KMS-11 (cell line): Measurements from ENCODE around the gene RPL3.
A peak's percentile ranks its signal among the peaks of the same experiment; 100 is the strongest.

ENCODE experiments used
- H2AFZ ChIP-seq: fragments of 200-600 bp; sonication (generic); 2 replicates; pipeline ENCODE4 v1.6.1; 2016; ENCODE audit warnings: antibody characterized with exemption, mixed run types, low read depth
- H3K27ac ChIP-seq: fragments of 200-600 bp; sonication (generic); 2 replicates; pipeline ENCODE4 v1.6.1; 2016; ENCODE audit warnings: mild to moderate bottlenecking, mixed run types
- H3K27me3 ChIP-seq: fragments of 200-600 bp; sonication (generic); 2 replicates; pipeline ENCODE4 v1.6.1; 2017; ENCODE audit warnings: mild to moderate bottlenecking, low read depth, mixed run types, moderate library complexity; ENCODE audit not compliant: insufficient read depth
- H3K36me3 ChIP-seq: fragments of 200-600 bp; sonication (generic); 2 replicates; pipeline ENCODE4 v1.6.1; 2017; ENCODE audit warnings: mild to moderate bottlenecking, mixed run types; ENCODE audit not compliant: insufficient read depth
- H3K4me1 ChIP-seq: fragments of 200-600 bp; sonication (generic); 2 replicates; pipeline ENCODE4 v1.6.1; 2016; ENCODE audit warnings: mild to moderate bottlenecking, low read depth, mixed run types; ENCODE audit not compliant: poor library complexity, severe bottlenecking
- H3K4me2 ChIP-seq: fragments of 200-600 bp; sonication (generic); 2 replicates; pipeline ENCODE4 v1.7.0; 2016; ENCODE audit warnings: mild to moderate bottlenecking, mixed run types
- H3K4me3 ChIP-seq: fragments of 200-600 bp; sonication (generic); IDR thresholded peaks from 2 replicates; pipeline ENCODE4 v1.6.1; 2017; ENCODE audit warnings: low read depth, low read length, mixed read lengths; ENCODE audit not compliant: insufficient read depth
- H3K79me2 ChIP-seq: fragments of 200-600 bp; sonication (generic); 2 replicates; pipeline ENCODE4 v1.6.1; 2016; ENCODE audit warnings: low read depth, mixed run types; ENCODE audit not compliant: insufficient read depth
- H3K9ac ChIP-seq: fragments of 200-600 bp; sonication (generic); 2 replicates; pipeline ENCODE4 v1.6.1; 2016; ENCODE audit warnings: mild to moderate bottlenecking, mixed run types
- H4K20me1 ChIP-seq: fragments of 200-600 bp; sonication (generic); 2 replicates; pipeline ENCODE4 v1.6.1; 2016; ENCODE audit warnings: mild to moderate bottlenecking, mixed run types; ENCODE audit not compliant: insufficient read depth
- CTCF ChIP-seq: fragments of 200-600 bp; sonication (generic); conservative IDR thresholded peaks from 2 replicates; pipeline ENCODE4 v1.6.1; 2017; ENCODE audit warnings: low read depth, mild to moderate bottlenecking, antibody characterized with exemption, low read length, moderate library complexity, mixed read lengths

The RPL3 gene

GRCh38 chr22:39349967-39350726 lies 30.7 kb upstream of the RPL3 start, which contains the start of gene SYNGR1:
TSS of gene SYNGR1 (plus strand) at chr22:39349991. CDS start at chr22:39350011, 20 bp downstream.
- Histone ChIP-seq H3K27me3 (0 out of 2 replicates have a peak, but pooled peaks cover 2% of the 10 kb centered on the region), H3K4me1 (no peaks in the 10 kb centered on the region), H3K36me3 (no peaks in the 10 kb centered on the region), H3K4me3 (no peak within 1 kb of the TSS), H3K4me2 (peak within 1 kb of the TSS; percentile 36; the same call in 1 of the 2 replicates), H4K20me1 (no peaks in the 10 kb centered on the region), H3K27ac (no peak within 1 kb of the TSS), H3K79me2 (no peaks in the 10 kb centered on the region), H3K9ac (no peak within 1 kb of the TSS), H2AFZ (peak within 1 kb of the TSS; percentile 88)
- TF ChIP-seq CTCF, result no peak

GRCh38 chr22:39349506-39349966 lies 30.1 kb upstream of the RPL3 start:
- no peak overlapping the region for H3K27ac ChIP-seq

GRCh38 chr22:39348909-39349505 lies 29.6 kb upstream of the RPL3 start:
- Histone ChIP-seq H3K4me3 (no peak overlapping the region), H3K27me3 (0 out of 2 replicates have a peak, but pooled peaks cover 4% of the 10 kb centered on the region), H2AFZ (peak overlapping the region; percentile 88), H3K79me2 (no peaks in the 10 kb centered on the region), H3K4me2 (peak overlapping the region; percentile 36; the same call in 1 of the 2 replicates), H3K4me1 (no peaks in the 10 kb centered on the region), H3K36me3 (no peaks in the 10 kb centered on the region), H3K27ac (no peak overlapping the region), H3K9ac (no peak overlapping the region), H4K20me1 (no peaks in the 10 kb centered on the region)
- no peak for TF ChIP-seq CTCF

More at GRCh38 chr22:39349506-39349966, 30.1 kb upstream of the RPL3 start:
- peak overlapping the region; percentile 36; the same call in 1 of the 2 replicates for H3K4me2 ChIP-seq
- no peak overlapping the region for H3K4me3 ChIP-seq
- peak overlapping the region; percentile 88 for H2AFZ ChIP-seq
- no peaks in the 10 kb centered on the region for H3K79me2 ChIP-seq
- no peak overlapping the region for H3K9ac ChIP-seq
- H3K36me3 ChIP-seq, result no peaks in the 10 kb centered on the region
- no peaks in the 10 kb centered on the region for H4K20me1 ChIP-seq
- no peaks in the 10 kb centered on the region for H3K4me1 ChIP-seq
- TF ChIP-seq CTCF, result no peak
- H3K27me3 ChIP-seq, result 0 out of 2 replicates have a peak, but pooled peaks cover 4% of the 10 kb centered on the region

GRCh38 chr22:39345231-39345630 lies 25.8 kb upstream of the RPL3 start:
- no peak overlapping the region for H3K27ac ChIP-seq
- no peaks in the 10 kb centered on the region for H4K20me1 ChIP-seq
- no peak overlapping the region for H3K4me3 ChIP-seq
- H3K4me2 ChIP-seq, result no peak overlapping the region
- TF ChIP-seq CTCF, result no peak
- 0 out of 2 replicates have a peak, but pooled peaks cover 4% of the 10 kb centered on the region for H3K27me3 ChIP-seq
- H3K4me1 ChIP-seq, result no peaks in the 10 kb centered on the region
- no peaks in the 10 kb centered on the region for H3K36me3 ChIP-seq
- no peaks in the 10 kb centered on the region for H3K79me2 ChIP-seq
- no peak overlapping the region for H2AFZ ChIP-seq
- no peak overlapping the region for H3K9ac ChIP-seq
